ENCODE measurements around the gene HIGD1A.

The HIGD1A gene

DNA sequence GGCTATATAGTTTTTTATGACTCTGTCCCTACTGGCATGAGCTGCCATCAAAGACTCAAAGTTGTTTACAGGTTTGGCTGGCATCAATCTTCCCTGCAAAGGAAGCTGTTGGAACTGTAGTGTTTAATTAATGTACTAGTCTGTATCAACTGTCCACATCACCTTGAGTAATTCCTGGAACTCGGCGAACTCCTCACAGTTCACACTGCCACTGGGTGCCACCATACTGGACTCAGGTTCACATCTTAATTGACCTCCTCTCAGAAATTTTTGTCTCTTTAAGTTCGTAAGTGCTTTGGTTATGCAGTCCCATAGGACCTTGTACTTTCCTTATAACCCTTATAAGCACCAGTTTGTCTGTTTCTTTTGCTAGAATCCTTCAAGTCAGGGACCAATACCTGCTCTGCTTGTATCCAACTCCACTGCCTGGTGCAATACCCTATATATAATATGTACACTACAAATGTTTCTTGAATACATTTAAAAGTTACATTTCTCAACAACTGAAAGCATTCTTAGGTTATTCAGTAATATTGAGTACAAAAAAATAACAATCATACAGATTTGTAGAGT lies 3.2 kb downstream of the HIGD1A start:
- Histone ChIP-seq H3K36me3 (ENCODE audit: low read length) (no peaks in the 10 kb centered on the region), H3K9me2 (replicated peaks; ENCODE audit: insufficient read depth, low read length) (no peaks in the 10 kb centered on the region), H4K20me1 (ENCODE audit: low read depth, low read length) (no peaks in the 10 kb centered on the region), H3K4me3 (ENCODE audit: insufficient read depth, low read length, poor library complexity, severe bottlenecking) (no peak overlapping the region), H3F3A (ENCODE audit: insufficient read depth) (peaks cover 4% of the 10 kb centered on the region), H3K79me2 (ENCODE audit: insufficient read depth, low read length) (peaks cover 56% of the 10 kb centered on the region), H3K27ac (ENCODE audit: low read depth, low read length) (no peak overlapping the region), H3K27me3 (ENCODE audit: low read length) (no peaks in the 10 kb centered on the region), H3K9me3 (ENCODE audit: insufficient read depth, low read length) (no peaks in the 10 kb centered on the region), H3K9ac (ENCODE audit: low read length) (no peak overlapping the region), H3K4me2 (ENCODE audit: low read depth, low read length, poor library complexity, severe bottlenecking) (peak overlapping the region; percentile 87), H2AFZ (ENCODE audit: low read depth, low read length, severe bottlenecking) (no peak overlapping the region)
- TF ChIP-seq EZH2phosphoT487 (conservative IDR thresholded peaks at IDR 0.05; ENCODE audit: low read length) = no peak
- TF ChIP-seq, protein P1, sequence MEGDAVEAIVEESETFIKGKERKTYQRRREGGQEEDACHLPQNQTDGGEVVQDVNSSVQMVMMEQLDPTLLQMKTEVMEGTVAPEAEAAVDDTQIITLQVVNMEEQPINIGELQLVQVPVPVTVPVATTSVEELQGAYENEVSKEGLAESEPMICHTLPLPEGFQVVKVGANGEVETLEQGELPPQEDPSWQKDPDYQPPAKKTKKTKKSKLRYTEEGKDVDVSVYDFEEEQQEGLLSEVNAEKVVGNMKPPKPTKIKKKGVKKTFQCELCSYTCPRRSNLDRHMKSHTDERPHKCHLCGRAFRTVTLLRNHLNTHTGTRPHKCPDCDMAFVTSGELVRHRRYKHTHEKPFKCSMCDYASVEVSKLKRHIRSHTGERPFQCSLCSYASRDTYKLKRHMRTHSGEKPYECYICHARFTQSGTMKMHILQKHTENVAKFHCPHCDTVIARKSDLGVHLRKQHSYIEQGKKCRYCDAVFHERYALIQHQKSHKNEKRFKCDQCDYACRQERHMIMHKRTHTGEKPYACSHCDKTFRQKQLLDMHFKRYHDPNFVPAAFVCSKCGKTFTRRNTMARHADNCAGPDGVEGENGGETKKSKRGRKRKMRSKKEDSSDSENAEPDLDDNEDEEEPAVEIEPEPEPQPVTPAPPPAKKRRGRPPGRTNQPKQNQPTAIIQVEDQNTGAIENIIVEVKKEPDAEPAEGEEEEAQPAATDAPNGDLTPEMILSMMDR (IDR thresholded peaks at IDR 0.05; ENCODE audit: insufficient read depth, low read length, poor library complexity, severe bottlenecking) = no peak

DNA sequence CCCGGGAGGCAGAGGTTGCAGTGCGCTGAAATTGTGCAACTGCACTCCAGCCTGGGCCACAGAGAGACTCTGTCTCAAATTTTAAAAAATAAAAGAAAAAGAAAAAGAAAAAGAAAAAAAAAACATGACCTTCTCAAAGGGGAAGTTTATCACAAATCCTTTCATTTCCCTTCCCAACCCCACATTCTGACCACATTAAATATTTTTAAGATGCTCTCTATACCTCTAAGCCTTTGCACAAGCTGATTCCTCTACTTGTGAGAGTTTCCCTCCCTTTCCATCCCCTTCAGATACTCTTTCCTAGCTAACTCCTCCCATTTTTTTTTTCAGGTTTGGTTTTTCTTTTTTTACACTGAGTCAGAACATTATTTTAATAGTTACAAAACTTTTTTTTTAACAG lies 4.0 kb downstream of the HIGD1A start:
- Histone ChIP-seq H3F3A (ENCODE audit: insufficient read depth) (peaks cover 7% of the 10 kb centered on the region), H2AFZ (ENCODE audit: low read depth, low read length, severe bottlenecking) (no peak overlapping the region), H3K36me3 (ENCODE audit: low read length) (no peaks in the 10 kb centered on the region), H3K9me3 (ENCODE audit: insufficient read depth, low read length) (no peaks in the 10 kb centered on the region), H3K79me2 (ENCODE audit: insufficient read depth, low read length) (peaks cover 65% of the 10 kb centered on the region), H3K27me3 (ENCODE audit: low read length) (no peaks in the 10 kb centered on the region), H3K9ac (ENCODE audit: low read length) (no peak overlapping the region), H4K20me1 (ENCODE audit: low read depth, low read length) (no peaks in the 10 kb centered on the region), H3K27ac (ENCODE audit: low read depth, low read length) (no peak overlapping the region), H3K4me3 (ENCODE audit: insufficient read depth, low read length, poor library complexity, severe bottlenecking) (no peak overlapping the region), H3K4me2 (ENCODE audit: low read depth, low read length, poor library complexity, severe bottlenecking) (no peak overlapping the region), H3K9me2 (replicated peaks; ENCODE audit: insufficient read depth, low read length) (no peaks in the 10 kb centered on the region)
- no peak for TF ChIP-seq EZH2phosphoT487 (conservative IDR thresholded peaks at IDR 0.05; ENCODE audit: low read length)
- TF ChIP-seq, protein P1 (IDR thresholded peaks at IDR 0.05; ENCODE audit: insufficient read depth, low read length, poor library complexity, severe bottlenecking) = no peak

DNA sequence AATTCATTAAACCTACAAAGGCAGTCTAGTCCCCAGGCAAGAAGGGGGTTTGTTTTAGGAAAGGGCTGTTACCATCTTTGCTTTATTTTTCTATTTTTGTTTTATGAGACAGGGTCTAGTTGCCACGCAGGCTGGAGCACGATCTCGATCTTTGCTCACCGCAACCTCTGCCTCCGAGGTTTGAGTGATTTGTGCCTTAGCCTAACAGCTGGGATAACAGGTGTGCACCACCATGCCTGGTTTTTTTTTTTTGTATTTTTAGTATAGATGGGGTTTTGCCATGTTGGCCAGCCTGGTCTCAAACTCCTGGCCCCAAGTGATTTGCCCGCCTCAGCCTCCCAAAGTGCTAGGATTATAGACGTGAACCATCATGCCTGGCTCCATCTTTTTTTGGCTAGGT lies 4.9 kb downstream of the HIGD1A start:
- no peaks in the 10 kb centered on the region for H4K20me1 ChIP-seq (ENCODE audit: low read depth, low read length)
- no peaks in the 10 kb centered on the region for H3K9me2 ChIP-seq (replicated peaks; ENCODE audit: insufficient read depth, low read length)
- H3K9ac ChIP-seq (ENCODE audit: low read length) = no peak overlapping the region
- H3K79me2 ChIP-seq (ENCODE audit: insufficient read depth, low read length) = peaks cover 74% of the 10 kb centered on the region
- H3K27ac ChIP-seq (ENCODE audit: low read depth, low read length) = no peak overlapping the region
- TF ChIP-seq, protein P1 (IDR thresholded peaks at IDR 0.05; ENCODE audit: insufficient read depth, low read length, poor library complexity, severe bottlenecking) = no peak
- TF ChIP-seq EZH2phosphoT487 (conservative IDR thresholded peaks at IDR 0.05; ENCODE audit: low read length) = no peak
- no peaks in the 10 kb centered on the region for H3K27me3 ChIP-seq (ENCODE audit: low read length)
- peaks cover 2% of the 10 kb centered on the region; the same call in 1 of the 2 replicates for H3K36me3 ChIP-seq (ENCODE audit: low read length)
- H3F3A ChIP-seq (ENCODE audit: insufficient read depth) = peaks cover 7% of the 10 kb centered on the region
- no peak overlapping the region for H3K4me2 ChIP-seq (ENCODE audit: low read depth, low read length, poor library complexity, severe bottlenecking)
- H2AFZ ChIP-seq (ENCODE audit: low read depth, low read length, severe bottlenecking) = no peak overlapping the region
- H3K9me3 ChIP-seq (ENCODE audit: insufficient read depth, low read length) = no peaks in the 10 kb centered on the region
- H3K4me3 ChIP-seq (ENCODE audit: insufficient read depth, low read length, poor library complexity, severe bottlenecking) = no peak overlapping the region
